K562 (cell line): ENCODE data around the gene MS4A18. TPM values are rescaled to one million over a fixed set of nuclear protein-coding genes. Genes with fewer than 3 reads are reported as not detected.

Source experiments
- ATAC-seq: fragments of 200-7000 bp; cut with Tn5 transposase; 3 replicates; pipeline ENCODE4 v1.9.1; 2020; ENCODE audit warnings: moderate library complexity
- BruUV-seq: library from RNA; stranded (reverse); fragments of 400-500 nt; replicated peaks from 2 replicates; lab custom pipeline; 2021; lab: Mats Ljungman, UMichigan
- CTCF ChIA-PET: fragments of 300-600 bp; formaldehyde crosslinking; extraction: SDS; loops from one replicate; lab custom pipeline; 2021; ENCODE audit warnings: low intra/inter-chr PET ratio; lab: Yijun Ruan, JAX
- POLR2A ChIA-PET: fragments of 300-600, 350-650 bp; sonication (Branson Sonifier 250); formaldehyde crosslinking; extraction: SDS; loops from one replicate; lab custom pipeline; 2021; ENCODE audit warnings: antibody characterized with exemption, inconsistent platforms; lab: Yijun Ruan, JAX
- DNase-seq, 4 experiments: peaks; one replicate each; pipeline versions ENCODE4 v3.0.0 to v3.0.0-alpha.2; 2011 to 2018; ENCODE audit warnings: low spot score in 3 of 4, mixed read lengths in 3 of 4; ENCODE audit errors: extremely low read depth in 1 of 4
- FAIRE-seq: peaks from 2 replicates; lab custom pipeline; 2011; peaks lifted over from hg19 to GRCh38; lab: Jason Lieb, UNC
- H2AFZ ChIP-seq: 2 replicates; pipeline ENCODE4 v1.6.0; 2011; ENCODE audit warnings: low read depth, low read length, control low read depth, inconsistent platforms
- H3K27ac ChIP-seq: fragments of 200-600 bp; 3 replicates; pipeline ENCODE4 v1.8.0; 2011; ENCODE audit warnings: low read depth, mild to moderate bottlenecking, control low read depth, inconsistent platforms, low read length, moderate library complexity, mixed read lengths; ENCODE audit errors: extremely low read depth
- H3K27me3 ChIP-seq, 2 experiments: fragments of 300-600 bp in 1 of 2; 2 replicates in 1 of 2; 3 replicates in 1 of 2; pipeline versions ENCODE4 v1.6.0 to v1.8.0; 2011; ENCODE audit warnings: inconsistent platforms in 2 of 2, low read length in 2 of 2, mild to moderate bottlenecking in 1 of 2, mixed read lengths in 1 of 2, moderate library complexity in 1 of 2; ENCODE audit not compliant: control insufficient read depth in 2 of 2, insufficient read depth in 2 of 2
- H3K36me3 ChIP-seq: fragments of 300-600 bp; 3 replicates; pipeline ENCODE4 v1.8.0; 2011; ENCODE audit warnings: mild to moderate bottlenecking, low read length, inconsistent platforms; ENCODE audit not compliant: control insufficient read depth, insufficient read depth
- H3K4me1 ChIP-seq, 2 experiments: fragments of 200-600 bp in 1 of 2; replicated peaks in 1 of 2; 2 replicates in 1 of 2; 3 replicates in 1 of 2; pipeline versions ENCODE4 v1.5.1 to v1.8.0; 2011; ENCODE audit warnings: inconsistent platforms in 2 of 2, low read length in 2 of 2, mild to moderate bottlenecking in 1 of 2, mixed read lengths in 1 of 2, moderate library complexity in 1 of 2; ENCODE audit not compliant: control insufficient read depth in 2 of 2, insufficient read depth in 2 of 2
- H3K4me2 ChIP-seq: 2 replicates; pipeline ENCODE4 v1.6.1; 2011; ENCODE audit warnings: low read length, control low read depth, inconsistent platforms, mixed read lengths; ENCODE audit not compliant: insufficient read depth
- H3K4me3 ChIP-seq: fragments of 200-600 bp; sonication (generic), shearing (Covaris generic); 2 replicates; pipeline ENCODE4 v1.5.1; 2016; ENCODE audit warnings: control low read depth, inconsistent platforms
- H3K79me2 ChIP-seq: fragments of 200-600 bp; 3 replicates; pipeline ENCODE4 v1.8.0; 2011; ENCODE audit warnings: low read length, inconsistent platforms; ENCODE audit not compliant: control insufficient read depth, insufficient read depth
- H3K9ac ChIP-seq, 2 experiments: 2 replicates each; pipeline versions ENCODE4 v1.6.0 to v1.6.1; 2011; ENCODE audit warnings: low read depth in 2 of 2, low read length in 2 of 2, control low read depth in 1 of 2, inconsistent platforms in 1 of 2, mild to moderate bottlenecking in 1 of 2, mixed read lengths in 1 of 2; ENCODE audit not compliant: insufficient read depth in 1 of 2
- H3K9me1 ChIP-seq: one replicate; pipeline ENCODE4 v1.6.0; 2011; ENCODE audit warnings: inconsistent platforms, mild to moderate bottlenecking, low read length, moderate library complexity; ENCODE audit not compliant: control insufficient read depth, insufficient read depth
- H3K9me3 ChIP-seq: replicated peaks from 2 replicates; pipeline ENCODE4 v1.5.1; 2011; ENCODE audit warnings: low read depth, low read length, inconsistent platforms; ENCODE audit not compliant: control insufficient read depth, insufficient read depth
- H4K20me1 ChIP-seq: replicated peaks from 2 replicates; pipeline ENCODE4 v1.6.1; 2011; ENCODE audit warnings: low read length, inconsistent platforms, mixed read lengths; ENCODE audit not compliant: control insufficient read depth, insufficient read depth
- BCL6 ChIP-seq: fragments of 250-450 bp; sonication (Bioruptor Pico); IDR thresholded peaks from 2 replicates; pipeline ENCODE4 v1.4.0; 2020
- CTCF ChIP-seq, 3 experiments: IDR thresholded peaks in 2 of 3; conservative IDR thresholded peaks in 1 of 3; 2 replicates each; pipeline ENCODE4 v1.5.1; 2011 to 2012; ENCODE audit warnings: low read length in 3 of 3, mild to moderate bottlenecking in 3 of 3, control low read depth in 2 of 3, improper control_type of control experiment in 1 of 3, inconsistent platforms in 1 of 3, low read depth in 1 of 3, mixed read lengths in 1 of 3, moderate library complexity in 1 of 3; ENCODE audit not compliant: insufficient read depth in 2 of 3
- ESRRA ChIP-seq: fragments of 450-650 bp; IDR thresholded peaks from 2 replicates; pipeline ENCODE4 v1.6.1; 2014; ENCODE audit warnings: low read depth, mild to moderate bottlenecking, moderate library complexity, borderline replicate concordance
- HDAC3 ChIP-seq: fragments of 450-650 bp; IDR thresholded peaks from 2 replicates; pipeline ENCODE4 v1.6.1; 2018; ENCODE audit warnings: borderline replicate concordance, mild to moderate bottlenecking, moderate library complexity; ENCODE audit not compliant: partially characterized antibody
- LEF1 ChIP-seq: fragments of 450-650 bp; IDR thresholded peaks from 2 replicates; pipeline ENCODE4 v1.6.1; 2016; ENCODE audit warnings: mild to moderate bottlenecking
- RAD21 ChIP-seq, 2 experiments: fragments of 250-450 bp in 1 of 2; fragments of 450-650 bp in 1 of 2; sonication (Bioruptor Pico) in 1 of 2; formaldehyde crosslinking in 1 of 2; IDR thresholded peaks in 1 of 2; conservative IDR thresholded peaks in 1 of 2; 2 replicates each; pipeline versions ENCODE4 v1.4.0 to v1.8.0; 2020 to 2022; ENCODE audit warnings: mild to moderate bottlenecking in 2 of 2, moderate library complexity in 1 of 2
- SMARCA4 ChIP-seq: fragments of 450-650 bp; IDR thresholded peaks from 2 replicates; pipeline ENCODE4 v1.6.1; 2016
- SMC3 ChIP-seq: conservative IDR thresholded peaks from 2 replicates; pipeline ENCODE4 v1.6.1; 2011; ENCODE audit warnings: low read depth, low read length, improper control_type of control experiment; ENCODE audit not compliant: insufficient read depth
- SREBF1 ChIP-seq: fragments of 150-350 bp; IDR thresholded peaks from 2 replicates; pipeline ENCODE4 v1.6.1; 2014; ENCODE audit warnings: antibody characterized with exemption, low read depth, low read length, borderline replicate concordance
- TAF1 ChIP-seq: IDR thresholded peaks from 2 replicates; pipeline ENCODE4 v1.6.1; 2011; ENCODE audit warnings: mild to moderate bottlenecking, low read length, moderate library complexity; ENCODE audit not compliant: insufficient read depth, control insufficient read depth, severe bottlenecking; ENCODE audit errors: extremely low read depth
- ZFPM2 ChIP-seq: fragments of 250-450 bp; sonication (Bioruptor Pico); IDR thresholded peaks from 2 replicates; pipeline ENCODE4 v1.5.1; 2022; ENCODE audit warnings: mild to moderate bottlenecking
- ZNF511 ChIP-seq: sonication (generic); formaldehyde crosslinking; IDR thresholded peaks from 2 replicates; pipeline ENCODE4 v1.8.0; 2022; ENCODE audit warnings: mild to moderate bottlenecking, missing genetic modification reagents
- ZNF696 ChIP-seq: fragments of 250-450 bp; sonication (Bioruptor Pico); conservative IDR thresholded peaks from 2 replicates; pipeline ENCODE4 v1.4.0; 2020; ENCODE audit warnings: mild to moderate bottlenecking, moderate library complexity
- WGBS: fragments of 100-300 bp; shearing (Covaris generic); methylation state at CpG from one replicate; pipeline ENCODE4 v1.1.6; 2016; ENCODE audit warnings: low coverage, mixed read lengths; ENCODE audit not compliant: insufficient coverage; ENCODE audit errors: missing lambda C conversion rate; 5-methylcytosine and 5-hydroxymethylcytosine counted together
- in situ Hi-C: fragments of 300-500 bp; cut with MboI; formaldehyde crosslinking; loops from 4 replicates; pipeline ENCODE4 v1.15.0; 2018; ENCODE audit warnings: inconsistent platforms, mixed read lengths
- intact Hi-C: fragments of 100-400 bp; cut with micrococcal nuclease; formaldehyde crosslinking; loops from 2 replicates; pipeline ENCODE4 v1.14.2; 2022
- polyA plus RNA-seq, 8 experiments: library from polyadenylated mRNA; depleted of rRNA in 4 of 8; stranded (reverse) in 5 of 8; unstranded in 3 of 8; fragments of >200 nt; fragmentation: Nextera tagmentation in 2 of 8; fragmentation: Illumina TruSeq in 1 of 8; extraction: Ambion mirVana in 2 of 8; extraction: Trizol in 1 of 8; gene quantifications; 2 replicates each; pipeline versions ENCODE4 v1.2.1 to v1.2.3, GENCODE V29; 2011 to 2014; ENCODE audit warnings: inconsistent platforms in 1 of 8, missing spikeins in 1 of 8
- total RNA-seq, 7 experiments: library from RNA; depleted of rRNA in 6 of 7; stranded (reverse); fragments of >200 nt in 6 of 7; fragmentation: Illumina TruSeq in 2 of 7; extraction: Trizol in 2 of 7; gene quantifications; 2 replicates each; pipeline versions ENCODE4 v1.2.1 to v1.2.3, GENCODE V29; 2011 to 2021; ENCODE audit warnings: low replicate concordance in 1 of 7
- TF ChIP-seq, protein P1 (sequence below): fragments of 450-650 bp; formaldehyde crosslinking; IDR thresholded peaks from 2 replicates; pipeline ENCODE4 v1.4.0; 2020; ENCODE audit warnings: mild to moderate bottlenecking, moderate library complexity
- TF ChIP-seq, protein P2 (sequence below): IDR thresholded peaks from 2 replicates; pipeline ENCODE4 v1.6.1; 2014; ENCODE audit warnings: antibody characterized with exemption

MS4A18 gene
- total and polyA plus RNA-seq, 9 of the 15 experiments (the other 6 are each of a cell fraction or from before 2014, with no cell fraction given): not detected

- H3K27me3 ChIP-seq: peaks cover 28 to 37% of the 10 kb centered on the region in 2 experiments
- H3K9ac ChIP-seq: no peak within 1 kb of the TSS
- H2AFZ ChIP-seq: no peak within 1 kb of the TSS
- ATAC-seq (peak; percentile 86), FAIRE-seq (peak; percentile 86), DNase-seq (peak; percentile 54 to 66 (median 57))
- intact Hi-C loops (loop anchor here (10.0 kb wide), 2 partner anchors 102 to 492 kb away; no protein-coding TSS in a partner anchor), in situ Hi-C loops (no loop called here)
- H3K4me2 ChIP-seq: no peak within 1 kb of the TSS
- no TSS peak for BruUV-seq
- H3K9me1 ChIP-seq: no peaks in the 10 kb centered on the region
- no peaks in the 10 kb centered on the region for H3K79me2 ChIP-seq
- WGBS: 11% methylated on average over 14 of the region's 14 CpGs
- no peak within 1 kb of the TSS for H3K27ac ChIP-seq
- H3K36me3 ChIP-seq: no peaks in the 10 kb centered on the region
- peaks cover 0 to 8% of the 10 kb centered on the region in 2 experiments; a peak in 2 of 5 replicates for H3K4me1 ChIP-seq
- no peaks in the 10 kb centered on the region for H4K20me1 ChIP-seq
- TF ChIP-seq RAD21 (CRISPR knock-in tag; conservative IDR thresholded peaks at IDR 0.05 in 1 of 2, IDR thresholded peaks at IDR 0.05 in 1 of 2) (peak in 1 of 2 experiments; percentile 45; a peak in 2 of 4 replicates), SMARCA4 (no peak), ESRRA (peak; percentile 14; the same call in 1 of the 2 replicates), SREBF1 (no peak), ZNF696 (CRISPR knock-in tag) (no peak), ZFPM2 (no peak), TAF1 (no peak), LEF1 (no peak), ZNF511 (CRISPR knock-in tag) (no peak), HDAC3 (no peak), CTCF (IDR thresholded peaks at IDR 0.05 in 2 of 3, conservative IDR thresholded peaks at IDR 0.05 in 1 of 3; ENCODE audit: insufficient read depth in 2 of 3, low read depth in 1 of 3, low read length in 3 of 3) (peak; percentile 62 to 65 (median 64)), BCL6 (CRISPR knock-in tag) (no peak), SMC3 (peak; percentile 37; the same call in 1 of the 2 replicates)
- TF ChIP-seq, protein P1, sequence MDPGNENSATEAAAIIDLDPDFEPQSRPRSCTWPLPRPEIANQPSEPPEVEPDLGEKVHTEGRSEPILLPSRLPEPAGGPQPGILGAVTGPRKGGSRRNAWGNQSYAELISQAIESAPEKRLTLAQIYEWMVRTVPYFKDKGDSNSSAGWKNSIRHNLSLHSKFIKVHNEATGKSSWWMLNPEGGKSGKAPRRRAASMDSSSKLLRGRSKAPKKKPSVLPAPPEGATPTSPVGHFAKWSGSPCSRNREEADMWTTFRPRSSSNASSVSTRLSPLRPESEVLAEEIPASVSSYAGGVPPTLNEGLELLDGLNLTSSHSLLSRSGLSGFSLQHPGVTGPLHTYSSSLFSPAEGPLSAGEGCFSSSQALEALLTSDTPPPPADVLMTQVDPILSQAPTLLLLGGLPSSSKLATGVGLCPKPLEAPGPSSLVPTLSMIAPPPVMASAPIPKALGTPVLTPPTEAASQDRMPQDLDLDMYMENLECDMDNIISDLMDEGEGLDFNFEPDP (CRISPR knock-in tag): no peak
- TF ChIP-seq, protein P2, sequence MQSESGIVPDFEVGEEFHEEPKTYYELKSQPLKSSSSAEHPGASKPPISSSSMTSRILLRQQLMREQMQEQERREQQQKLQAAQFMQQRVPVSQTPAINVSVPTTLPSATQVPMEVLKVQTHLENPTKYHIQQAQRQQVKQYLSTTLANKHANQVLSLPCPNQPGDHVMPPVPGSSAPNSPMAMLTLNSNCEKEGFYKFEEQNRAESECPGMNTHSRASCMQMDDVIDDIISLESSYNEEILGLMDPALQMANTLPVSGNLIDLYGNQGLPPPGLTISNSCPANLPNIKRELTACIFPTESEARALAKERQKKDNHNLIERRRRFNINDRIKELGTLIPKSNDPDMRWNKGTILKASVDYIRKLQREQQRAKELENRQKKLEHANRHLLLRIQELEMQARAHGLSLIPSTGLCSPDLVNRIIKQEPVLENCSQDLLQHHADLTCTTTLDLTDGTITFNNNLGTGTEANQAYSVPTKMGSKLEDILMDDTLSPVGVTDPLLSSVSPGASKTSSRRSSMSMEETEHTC: 0 out of 2 replicates have a peak, but pooled peaks have one; percentile 54
- ChIA-PET POLR2A (interaction anchor here (0.7 to 1.5 kb wide), 2 partner anchors 26 to 36 kb away, joined by 3 read pairs; no protein-coding TSS in a partner anchor), CTCF (no interaction called here)
- no peak within 1 kb of the TSS for H3K4me3 ChIP-seq
- H3K9me3 ChIP-seq: no peaks in the 10 kb centered on the region
Observed at GRCh38 chr11:60756307-60757032, 31.9 kb downstream of the MS4A18 start, which contains the start of gene MS4A15. MS4A15 (plus strand) TSS chr11:60756867; CDS start chr11:60763734, 6,867 bp downstream.
